ENCODE measurements around the gene CATSPER1.
A peak's percentile ranks its signal among the peaks of the same experiment; 100 is the strongest.

- TF ChIP-seq REST (IDR thresholded peaks at IDR 0.05; ENCODE audit: low read depth) (no peak), RAD21 (IDR thresholded peaks at IDR 0.05; ENCODE audit: low read depth) (0 out of 2 replicates have a peak, but pooled peaks have one; percentile 8), SRF (IDR thresholded peaks at IDR 0.05; ENCODE audit: low read depth) (no peak), EGR1 (IDR thresholded peaks at IDR 0.05; ENCODE audit: low read depth) (no peak), ELF1 (IDR thresholded peaks at IDR 0.05; ENCODE audit: borderline replicate concordance, low read depth) (no peak), EZH2 (IDR thresholded peaks at IDR 0.05) (no peak), CTCF (IDR thresholded peaks at IDR 0.05 in 2 of 3, conservative IDR thresholded peaks at IDR 0.05 in 1 of 3; ENCODE audit: borderline replicate concordance in 1 of 3, insufficient read depth in 1 of 3, low read depth in 2 of 3, low read length in 2 of 3) (no peak), SP1 (IDR thresholded peaks at IDR 0.05; ENCODE audit: low read depth) (no peak), JUND (IDR thresholded peaks at IDR 0.05) (no peak), MAX (IDR thresholded peaks at IDR 0.05) (no peak), EZH2phosphoT487 (IDR thresholded peaks at IDR 0.05; ENCODE audit: borderline replicate concordance) (no peak)
- TF ChIP-seq, protein P1, sequence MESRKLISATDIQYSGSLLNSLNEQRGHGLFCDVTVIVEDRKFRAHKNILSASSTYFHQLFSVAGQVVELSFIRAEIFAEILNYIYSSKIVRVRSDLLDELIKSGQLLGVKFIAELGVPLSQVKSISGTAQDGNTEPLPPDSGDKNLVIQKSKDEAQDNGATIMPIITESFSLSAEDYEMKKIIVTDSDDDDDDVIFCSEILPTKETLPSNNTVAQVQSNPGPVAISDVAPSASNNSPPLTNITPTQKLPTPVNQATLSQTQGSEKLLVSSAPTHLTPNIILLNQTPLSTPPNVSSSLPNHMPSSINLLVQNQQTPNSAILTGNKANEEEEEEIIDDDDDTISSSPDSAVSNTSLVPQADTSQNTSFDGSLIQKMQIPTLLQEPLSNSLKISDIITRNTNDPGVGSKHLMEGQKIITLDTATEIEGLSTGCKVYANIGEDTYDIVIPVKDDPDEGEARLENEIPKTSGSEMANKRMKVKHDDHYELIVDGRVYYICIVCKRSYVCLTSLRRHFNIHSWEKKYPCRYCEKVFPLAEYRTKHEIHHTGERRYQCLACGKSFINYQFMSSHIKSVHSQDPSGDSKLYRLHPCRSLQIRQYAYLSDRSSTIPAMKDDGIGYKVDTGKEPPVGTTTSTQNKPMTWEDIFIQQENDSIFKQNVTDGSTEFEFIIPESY (IDR thresholded peaks at IDR 0.05; ENCODE audit: extremely low read depth, insufficient replicate concordance, low read length) = no peak
Measured at GRCh38 chr11:66035653-66036333, 9.5 kb upstream of the CATSPER1 start.

Measured in HCT116 (cell line).